Activated naive CD8-positive, alpha-beta T cell treated with anti-CD3 and anti-CD28 coated beads for 36 hours (primary cell): ENCODE measurements around the gene SMNDC1. TPM values are rescaled to one million over a fixed set of nuclear protein-coding genes. Genes with fewer than 3 reads are reported as not detected.

ENCODE experiments used
- total RNA-seq, 2 experiments: library from RNA; stranded (reverse); gene quantifications; one replicate each; pipeline ENCODE4 v1.2.3, GENCODE V29; 2021

Gene SMNDC1
- total RNA-seq, 2 experiments from 2014 or later, result 55.1 to 56.9 TPM

Other genes starting within 250 kb of the SMNDC1 start
- gene MXI1, start 97.3 kb downstream of the SMNDC1 start, total RNA-seq, result 10 to 100 TPM; 24.4 to 26.7 TPM
- gene DUSP5, start 193.0 kb upstream of the SMNDC1 start, total RNA-seq, result 10 to 100 TPM; 30.1 to 31.4 TPM